Lung (tissue), 12 donors: ENCODE measurements around the gene WDR19. TPM values are rescaled to one million over a fixed set of nuclear protein-coding genes. Genes with fewer than 3 reads are reported as not detected.
"Not testable (repeated sequence)": the region's sequence is repeated elsewhere in the genome, so short reads cannot be mapped to it uniquely, and the experiment has no call there.

Source experiments
- ATAC-seq: fragments of 200-7000 bp; cut with Tn5 transposase; one replicate; pipeline ENCODE4 v1.9.1; 2020; ENCODE audit warnings: moderate number of reproducible peaks; ENCODE audit not compliant: insufficient read depth, low FRiP score
- DNase-seq, 3 donors: peaks; one replicate each; pipeline ENCODE4 v3.0.0-alpha.2; 2013 to 2017
- H3K27ac ChIP-seq, 2 donors: one replicate each; pipeline ENCODE4 v1.5.1; 2013; ENCODE audit warnings: mild to moderate bottlenecking in 2 of 2, moderate library complexity in 2 of 2, control low read depth in 1 of 2, inconsistent platforms in 1 of 2, low read depth in 1 of 2, low read length in 1 of 2
- H3K27me3 ChIP-seq, 3 donors: one replicate each; pipeline ENCODE4 v1.5.1; 2013; ENCODE audit warnings: low read length in 2 of 3; ENCODE audit not compliant: control insufficient read depth in 3 of 3, insufficient read depth in 3 of 3
- H3K36me3 ChIP-seq, 4 donors: one replicate each; pipeline ENCODE4 v1.5.1; 2013; ENCODE audit warnings: low read length in 4 of 4, mild to moderate bottlenecking in 1 of 4, moderate library complexity in 1 of 4; ENCODE audit not compliant: control insufficient read depth in 4 of 4, insufficient read depth in 4 of 4
- H3K4me1 ChIP-seq, 5 donors: one replicate each; pipeline ENCODE4 v1.5.1; 2013; ENCODE audit warnings: low read length in 5 of 5, mild to moderate bottlenecking in 2 of 5, moderate library complexity in 1 of 5; ENCODE audit not compliant: control insufficient read depth in 5 of 5, insufficient read depth in 5 of 5
- H3K4me3 ChIP-seq: one replicate; pipeline ENCODE4 v1.5.1; 2013; ENCODE audit warnings: mild to moderate bottlenecking, control low read depth, moderate library complexity
- H3K9ac ChIP-seq, 2 donors: one replicate each; pipeline ENCODE4 v1.5.1; 2013; ENCODE audit warnings: low read length in 2 of 2, control low read depth in 1 of 2; ENCODE audit not compliant: insufficient read depth in 1 of 2
- H3K9me3 ChIP-seq, 4 donors: one replicate each; pipeline ENCODE4 v1.5.1; 2013; ENCODE audit warnings: low read length in 3 of 4, mild to moderate bottlenecking in 1 of 4, moderate library complexity in 1 of 4; ENCODE audit not compliant: control insufficient read depth in 4 of 4, insufficient read depth in 3 of 4
- WGBS, 2 donors: extraction: QIAGEN DNeasy Blood & Tissue Kit; methylation state at CpG; one replicate each; pipeline ENCODE4 v1.1.7; 2013; 5-methylcytosine and 5-hydroxymethylcytosine counted together
- polyA plus RNA-seq, 2 donors: library from polyadenylated mRNA; stranded (reverse); fragments of 200-250 nt; gene quantifications; one replicate each; pipeline ENCODE4 v1.2.1, GENCODE V29; 2013
- total RNA-seq, 2 donors: library from RNA; depleted of rRNA in 1 of 2; stranded (reverse); fragments of >200 nt in 1 of 2; gene quantifications; one replicate each; pipeline ENCODE4 v1.2.1, GENCODE V29; 2014 to 2021
- TF ChIP-seq, protein P1 (sequence below): IDR thresholded peaks from 2 replicates; pipeline ENCODE4 v1.5.1; 2012; ENCODE audit warnings: mild to moderate bottlenecking; ENCODE audit errors: control extremely low read depth, extremely low read depth
- donor health status: control.
- donor health status: control.
- donor health status: Bipolar disorder and iron deficiency.
- donor health status: healthy.
- donor health status: DM: yes; HTN: yes; CAD: no.

Gene WDR19
- total and polyA plus RNA-seq, 4 donors = 14.4 to 75.4 (median 40.5) TPM

GRCh38 chr4:39178706-39179105, 3.6 kb upstream of the WDR19 start:
- DNase-seq (no peak), ATAC-seq (no peak)
- TF ChIP-seq, protein P1, sequence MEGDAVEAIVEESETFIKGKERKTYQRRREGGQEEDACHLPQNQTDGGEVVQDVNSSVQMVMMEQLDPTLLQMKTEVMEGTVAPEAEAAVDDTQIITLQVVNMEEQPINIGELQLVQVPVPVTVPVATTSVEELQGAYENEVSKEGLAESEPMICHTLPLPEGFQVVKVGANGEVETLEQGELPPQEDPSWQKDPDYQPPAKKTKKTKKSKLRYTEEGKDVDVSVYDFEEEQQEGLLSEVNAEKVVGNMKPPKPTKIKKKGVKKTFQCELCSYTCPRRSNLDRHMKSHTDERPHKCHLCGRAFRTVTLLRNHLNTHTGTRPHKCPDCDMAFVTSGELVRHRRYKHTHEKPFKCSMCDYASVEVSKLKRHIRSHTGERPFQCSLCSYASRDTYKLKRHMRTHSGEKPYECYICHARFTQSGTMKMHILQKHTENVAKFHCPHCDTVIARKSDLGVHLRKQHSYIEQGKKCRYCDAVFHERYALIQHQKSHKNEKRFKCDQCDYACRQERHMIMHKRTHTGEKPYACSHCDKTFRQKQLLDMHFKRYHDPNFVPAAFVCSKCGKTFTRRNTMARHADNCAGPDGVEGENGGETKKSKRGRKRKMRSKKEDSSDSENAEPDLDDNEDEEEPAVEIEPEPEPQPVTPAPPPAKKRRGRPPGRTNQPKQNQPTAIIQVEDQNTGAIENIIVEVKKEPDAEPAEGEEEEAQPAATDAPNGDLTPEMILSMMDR = no peak
- no peaks in the 10 kb centered on the region for H3K27me3 ChIP-seq
- peaks cover 0 to 4% (median 0%) of the 10 kb centered on the region in 4 donors for H3K36me3 ChIP-seq
- H3K9ac ChIP-seq = no peak overlapping the region
- H3K4me3 ChIP-seq = no peak overlapping the region
- H3K4me1 ChIP-seq = peaks cover 0 to 6% (median 0%) of the 10 kb centered on the region in 5 donors
- no peaks in the 10 kb centered on the region for H3K9me3 ChIP-seq
- no peak overlapping the region for H3K27ac ChIP-seq

GRCh38 chr4:39179681-39180080, 2.6 kb upstream of the WDR19 start:
- H3K36me3 ChIP-seq = peaks cover 0 to 4% (median 0%) of the 10 kb centered on the region in 4 donors
- WGBS, 2 donors = 64 to 75% methylated on average over 3 of the region's 3 CpGs
- peaks cover 0 to 6% (median 0%) of the 10 kb centered on the region in 5 donors for H3K4me1 ChIP-seq
- no peaks in the 10 kb centered on the region for H3K27me3 ChIP-seq
- H3K9me3 ChIP-seq = no peaks in the 10 kb centered on the region
- no peak overlapping the region for H3K9ac ChIP-seq
- ATAC-seq (no peak), DNase-seq (no peak)
- no peak overlapping the region for H3K27ac ChIP-seq
- TF ChIP-seq, protein P1 = no peak
- no peak overlapping the region for H3K4me3 ChIP-seq

DNA sequence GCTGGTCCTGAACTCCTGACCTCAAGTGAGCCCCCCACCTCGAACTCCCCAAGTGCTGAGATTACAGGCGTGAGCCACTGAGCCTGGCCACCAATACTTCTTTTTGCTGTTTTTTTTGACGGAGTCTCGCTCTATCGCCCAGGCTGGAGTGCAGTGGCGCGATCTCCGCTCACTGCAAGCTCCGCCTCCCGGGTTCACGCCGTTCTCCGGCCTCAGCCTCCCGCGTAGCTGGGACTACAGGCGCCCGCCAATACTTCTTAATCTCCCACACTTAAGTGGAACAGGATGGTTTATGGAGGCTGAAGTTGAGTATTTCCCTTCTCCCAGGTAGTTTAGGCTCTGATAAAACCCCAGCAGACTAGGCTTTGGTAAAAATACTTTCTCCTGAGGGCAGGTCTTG, 1.7 kb upstream of the WDR19 start:
- not testable (repeated sequence) for H3K36me3 ChIP-seq, H3K27me3 ChIP-seq, H3K9ac ChIP-seq, H3K9me3 ChIP-seq, H3K4me1 ChIP-seq, H3K4me3 ChIP-seq, ATAC-seq, DNase-seq, H3K27ac ChIP-seq
- WGBS, 2 donors = 97 to 98% methylated on average over 17 of the region's 17 CpGs

DNA sequence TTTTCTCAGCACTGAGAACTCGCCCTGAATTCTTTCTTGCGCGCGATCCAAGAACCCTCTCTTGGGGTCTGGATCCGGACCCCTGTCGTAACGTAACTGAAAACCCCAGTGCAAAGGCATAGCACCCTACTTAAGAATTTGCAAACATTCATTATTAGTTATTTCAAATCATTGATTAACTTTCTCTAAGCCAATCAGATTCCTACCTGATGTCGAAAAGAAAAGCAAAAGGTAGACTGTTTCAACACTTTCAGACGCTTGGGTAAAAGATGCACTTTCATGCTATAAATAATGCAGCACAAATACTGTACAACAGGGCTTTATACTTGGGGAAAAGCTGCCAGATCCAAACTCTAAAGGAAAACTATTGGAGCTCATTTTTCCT, 817 bp upstream of the WDR19 start:
- H3K4me3 ChIP-seq = no peak overlapping the region
- no peaks in the 10 kb centered on the region for H3K9me3 ChIP-seq
- peak overlapping the region in 1 of 2 donors; percentile 72 for H3K27ac ChIP-seq
- peak overlapping the region in 1 of 2 donors; percentile 45 for H3K9ac ChIP-seq
- peaks cover 0 to 4% (median 2%) of the 10 kb centered on the region in 4 donors for H3K36me3 ChIP-seq
- H3K27me3 ChIP-seq = no peaks in the 10 kb centered on the region
- WGBS, 2 donors = 82% methylated on average over 9 of the region's 9 CpGs
- ATAC-seq (no peak), DNase-seq (no peak)
- TF ChIP-seq, protein P1 = no peak
- H3K4me1 ChIP-seq = peaks cover 0 to 6% (median 0%) of the 10 kb centered on the region in 5 donors
